AG04450 (cell line): Measurements from ENCODE around the gene PKP1. TPM values are rescaled to one million over a fixed set of nuclear protein-coding genes. Genes with fewer than 3 reads are reported as not detected.
A peak's percentile ranks its signal among the peaks of the same experiment; 100 is the strongest.
"Not testable (repeated sequence)": the region's sequence is repeated elsewhere in the genome, so short reads cannot be mapped to it uniquely, and the experiment has no call there.

Experiments used
- CTCF ChIA-PET: fragments of 300-600, 350-600 bp; formaldehyde crosslinking; extraction: SDS; loops from one replicate; lab custom pipeline; 2022; ENCODE audit warnings: antibody characterized with exemption, inconsistent platforms; lab: Charles Lee
- POLR2A ChIA-PET: fragments of 350-600 bp; formaldehyde crosslinking; extraction: SDS; loops from one replicate; lab custom pipeline; 2021; ENCODE audit warnings: antibody characterized with exemption, inconsistent platforms; lab: Yijun Ruan, JAX
- DNase-seq: peaks from one replicate; pipeline ENCODE4 v3.0.0-alpha.2; 2011; ENCODE audit warnings: low read depth, low spot score
- H3K27ac ChIP-seq: one replicate; pipeline ENCODE4 v1.5.1; 2012; ENCODE audit warnings: low read depth, low read length, control low read depth
- H3K27me3 ChIP-seq: one replicate; pipeline ENCODE4 v1.6.0; 2012; ENCODE audit warnings: low read length; ENCODE audit not compliant: control insufficient read depth, insufficient read depth
- H3K4me3 ChIP-seq: 2 replicates; pipeline ENCODE4 v1.5.1; 2011; ENCODE audit warnings: mild to moderate bottlenecking, low read depth, low read length, control low read depth
- H3K9me3 ChIP-seq: 2 replicates; pipeline ENCODE4 v1.5.1; 2012; ENCODE audit warnings: low read length; ENCODE audit not compliant: control insufficient read depth, insufficient read depth
- polyA minus RNA-seq: library from RNA; depleted of rRNA, polyadenylated mRNA; stranded (reverse); fragments of >200 nt; gene quantifications from 2 replicates; pipeline ENCODE4 v1.2.3, GENCODE V29; 2011; rRNA and poly(A)+ RNA removed
- polyA plus RNA-seq: library from polyadenylated mRNA; depleted of rRNA; stranded (reverse); fragments of >200 nt; gene quantifications from 2 replicates; pipeline ENCODE4 v1.2.3, GENCODE V29; 2011; rRNA removed
- TF ChIP-seq, protein P1 (sequence below): IDR thresholded peaks from 2 replicates; pipeline ENCODE4 v1.5.1; 2011; ENCODE audit warnings: low read depth, low read length, control low read depth, inconsistent platforms

Gene PKP1, protein sequence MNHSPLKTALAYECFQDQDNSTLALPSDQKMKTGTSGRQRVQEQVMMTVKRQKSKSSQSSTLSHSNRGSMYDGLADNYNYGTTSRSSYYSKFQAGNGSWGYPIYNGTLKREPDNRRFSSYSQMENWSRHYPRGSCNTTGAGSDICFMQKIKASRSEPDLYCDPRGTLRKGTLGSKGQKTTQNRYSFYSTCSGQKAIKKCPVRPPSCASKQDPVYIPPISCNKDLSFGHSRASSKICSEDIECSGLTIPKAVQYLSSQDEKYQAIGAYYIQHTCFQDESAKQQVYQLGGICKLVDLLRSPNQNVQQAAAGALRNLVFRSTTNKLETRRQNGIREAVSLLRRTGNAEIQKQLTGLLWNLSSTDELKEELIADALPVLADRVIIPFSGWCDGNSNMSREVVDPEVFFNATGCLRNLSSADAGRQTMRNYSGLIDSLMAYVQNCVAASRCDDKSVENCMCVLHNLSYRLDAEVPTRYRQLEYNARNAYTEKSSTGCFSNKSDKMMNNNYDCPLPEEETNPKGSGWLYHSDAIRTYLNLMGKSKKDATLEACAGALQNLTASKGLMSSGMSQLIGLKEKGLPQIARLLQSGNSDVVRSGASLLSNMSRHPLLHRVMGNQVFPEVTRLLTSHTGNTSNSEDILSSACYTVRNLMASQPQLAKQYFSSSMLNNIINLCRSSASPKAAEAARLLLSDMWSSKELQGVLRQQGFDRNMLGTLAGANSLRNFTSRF
- polyA plus RNA-seq = 0.04 TPM in 2 replicates
- polyA minus RNA-seq = not detected in 2 replicates

DNA sequence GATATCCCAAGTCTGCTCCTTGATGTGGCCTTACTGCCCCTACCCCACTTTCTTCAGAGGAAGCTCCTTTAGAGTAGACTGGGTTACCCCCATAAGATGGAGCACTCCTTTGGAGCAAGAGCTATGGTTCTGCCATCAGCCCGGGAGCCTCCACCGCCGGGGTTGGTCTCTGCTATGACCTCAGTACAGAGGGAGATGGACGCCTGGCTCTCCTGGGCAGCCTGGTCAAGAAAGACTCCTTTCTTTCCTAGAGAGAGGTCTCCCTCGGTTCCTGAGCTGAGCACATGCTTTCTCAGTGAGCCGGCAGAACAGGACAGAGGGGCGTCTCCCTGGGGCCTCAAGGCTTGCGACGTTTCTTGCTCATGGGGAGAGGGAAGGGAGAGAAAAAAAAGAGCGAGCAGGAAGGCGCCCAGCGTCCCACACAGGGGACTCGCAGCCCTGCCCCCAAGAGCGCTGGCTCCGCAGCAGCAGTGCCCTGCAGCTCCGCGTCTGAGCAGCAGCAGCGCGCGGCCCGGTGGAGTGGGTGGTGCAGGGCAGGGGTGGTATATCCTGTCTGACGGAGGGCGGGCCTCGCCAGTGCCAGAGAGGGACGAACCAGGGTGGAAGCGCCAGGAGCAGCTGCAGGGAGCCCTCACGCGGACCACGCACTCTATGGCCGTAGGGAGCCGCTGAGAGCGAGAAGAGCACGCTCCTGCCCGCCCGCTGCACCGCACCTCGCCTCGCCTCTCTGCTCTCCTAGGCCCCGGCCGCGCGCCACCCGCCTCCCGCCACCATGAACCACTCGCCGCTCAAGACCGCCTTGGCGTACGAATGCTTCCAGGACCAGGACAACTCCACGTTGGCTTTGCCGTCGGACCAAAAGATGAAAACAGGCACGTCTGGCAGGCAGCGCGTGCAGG is at the start of gene PKP1:
Gene PKP1 (plus strand): TSS at position 576 of the 899 bp plus-strand sequence. CDS start 197 bp downstream, at position 773.
- H3K27ac ChIP-seq = no peak within 1 kb of the TSS
- H3K4me3 ChIP-seq = peak within 1 kb of the TSS; percentile 37
- DNase-seq = no peak
- peaks cover 52% of the 10 kb centered on the region for H3K27me3 ChIP-seq
- ChIA-PET CTCF (interaction anchor here (0.5 to 2.6 kb wide), 3 partner anchors 29 to 100 kb away, joined by 3 to 13 read pairs (median 3); no protein-coding TSS in a partner anchor), POLR2A (no interaction called here)
- peaks cover 9% of the 10 kb centered on the region; the same call in 1 of the 2 replicates for H3K9me3 ChIP-seq
- TF ChIP-seq, protein P1, sequence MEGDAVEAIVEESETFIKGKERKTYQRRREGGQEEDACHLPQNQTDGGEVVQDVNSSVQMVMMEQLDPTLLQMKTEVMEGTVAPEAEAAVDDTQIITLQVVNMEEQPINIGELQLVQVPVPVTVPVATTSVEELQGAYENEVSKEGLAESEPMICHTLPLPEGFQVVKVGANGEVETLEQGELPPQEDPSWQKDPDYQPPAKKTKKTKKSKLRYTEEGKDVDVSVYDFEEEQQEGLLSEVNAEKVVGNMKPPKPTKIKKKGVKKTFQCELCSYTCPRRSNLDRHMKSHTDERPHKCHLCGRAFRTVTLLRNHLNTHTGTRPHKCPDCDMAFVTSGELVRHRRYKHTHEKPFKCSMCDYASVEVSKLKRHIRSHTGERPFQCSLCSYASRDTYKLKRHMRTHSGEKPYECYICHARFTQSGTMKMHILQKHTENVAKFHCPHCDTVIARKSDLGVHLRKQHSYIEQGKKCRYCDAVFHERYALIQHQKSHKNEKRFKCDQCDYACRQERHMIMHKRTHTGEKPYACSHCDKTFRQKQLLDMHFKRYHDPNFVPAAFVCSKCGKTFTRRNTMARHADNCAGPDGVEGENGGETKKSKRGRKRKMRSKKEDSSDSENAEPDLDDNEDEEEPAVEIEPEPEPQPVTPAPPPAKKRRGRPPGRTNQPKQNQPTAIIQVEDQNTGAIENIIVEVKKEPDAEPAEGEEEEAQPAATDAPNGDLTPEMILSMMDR = no peak

DNA sequence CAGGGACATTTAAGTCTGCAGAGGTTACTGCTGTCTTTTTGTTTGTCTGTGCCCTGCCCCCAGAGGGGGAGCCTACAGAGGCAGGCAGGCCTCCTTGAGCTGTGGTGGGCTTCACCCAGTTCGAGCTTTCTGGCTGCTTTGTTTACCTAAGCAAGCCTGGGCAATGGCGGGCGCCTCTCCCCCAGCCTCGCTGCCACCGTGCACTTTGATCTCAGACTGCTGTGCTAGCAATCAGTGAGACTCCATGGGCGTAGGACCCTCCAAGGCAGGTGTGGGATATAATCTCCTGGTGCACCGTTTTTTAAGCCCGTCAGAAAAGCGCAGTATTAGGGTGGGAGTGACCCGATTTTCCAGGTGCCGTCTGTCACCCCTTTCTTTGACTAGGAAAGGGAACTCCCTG is 43.7 kb upstream of the PKP1 start:
- H3K4me3 ChIP-seq, H3K9me3 ChIP-seq, H3K27me3 ChIP-seq, POLR2A ChIA-PET, DNase-seq, H3K27ac ChIP-seq: not testable (repeated sequence)
- CTCF ChIA-PET = interaction anchor here (0.5 kb wide), 1 partner anchor 126 kb away, joined by 3 read pairs; no protein-coding TSS in a partner anchor

DNA sequence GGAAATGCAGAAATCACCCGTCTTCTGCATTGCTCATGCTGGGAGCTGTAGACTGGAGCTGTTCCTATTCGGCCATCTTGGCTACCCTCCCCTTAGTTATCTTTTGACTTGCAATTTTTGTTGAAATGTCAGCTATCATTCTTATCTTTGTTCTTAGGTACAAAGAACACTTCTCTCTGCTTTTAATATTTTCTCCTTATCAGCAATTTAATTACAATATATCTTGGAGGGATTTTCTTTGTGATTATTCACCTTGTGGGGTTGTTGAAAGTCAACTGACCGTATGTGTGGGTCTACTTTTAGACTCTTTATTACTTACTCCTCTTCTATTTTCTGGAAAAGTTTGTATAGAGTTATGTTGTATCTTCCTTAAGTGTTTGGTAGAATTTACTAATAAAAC is 43.1 kb upstream of the PKP1 start:
- no peak overlapping the region for H3K27ac ChIP-seq
- TF ChIP-seq, protein P1 = no peak
- no peak for DNase-seq
- ChIA-PET CTCF (interaction anchor here (0.5 to 0.7 kb wide), 2 partner anchors 14 to 127 kb away, joined by 3 to 4 read pairs; no protein-coding TSS in a partner anchor), POLR2A (no interaction called here)
- H3K9me3 ChIP-seq = no peaks in the 10 kb centered on the region; the same call in 1 of the 2 replicates
- peaks cover 10% of the 10 kb centered on the region for H3K27me3 ChIP-seq
- H3K4me3 ChIP-seq = no peak overlapping the region

DNA sequence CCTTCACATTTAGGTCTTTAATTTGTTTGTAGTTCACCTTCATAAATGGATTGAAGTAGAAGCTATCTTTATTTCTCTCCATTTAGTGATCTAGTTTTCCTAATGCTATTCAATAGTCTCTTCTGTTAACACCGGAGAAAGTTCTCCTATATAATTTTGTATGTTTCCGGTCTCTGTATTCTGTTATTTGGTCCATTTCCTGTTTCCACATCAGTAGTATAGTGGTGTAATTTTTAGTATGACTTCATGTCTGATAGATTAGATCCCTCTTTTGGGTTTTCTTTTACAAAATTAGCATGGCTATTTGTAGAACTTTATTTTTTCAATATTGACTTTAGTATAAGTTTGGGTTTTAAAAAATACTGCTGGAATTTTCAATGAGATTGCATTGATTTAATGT is 41.6 kb upstream of the PKP1 start:
- Histone ChIP-seq H3K27ac (no peak overlapping the region), H3K4me3 (no peak overlapping the region), H3K27me3 (peaks cover 11% of the 10 kb centered on the region), H3K9me3 (no peaks in the 10 kb centered on the region; the same call in 1 of the 2 replicates)
- POLR2A ChIA-PET = no interaction called here
- CTCF ChIA-PET = interaction anchor here (1.0 to 1.1 kb wide), 2 partner anchors 12 to 105 kb away, joined by 3 to 4 read pairs; no protein-coding TSS in a partner anchor
- no peak for DNase-seq
- TF ChIP-seq, protein P1 = no peak

DNA sequence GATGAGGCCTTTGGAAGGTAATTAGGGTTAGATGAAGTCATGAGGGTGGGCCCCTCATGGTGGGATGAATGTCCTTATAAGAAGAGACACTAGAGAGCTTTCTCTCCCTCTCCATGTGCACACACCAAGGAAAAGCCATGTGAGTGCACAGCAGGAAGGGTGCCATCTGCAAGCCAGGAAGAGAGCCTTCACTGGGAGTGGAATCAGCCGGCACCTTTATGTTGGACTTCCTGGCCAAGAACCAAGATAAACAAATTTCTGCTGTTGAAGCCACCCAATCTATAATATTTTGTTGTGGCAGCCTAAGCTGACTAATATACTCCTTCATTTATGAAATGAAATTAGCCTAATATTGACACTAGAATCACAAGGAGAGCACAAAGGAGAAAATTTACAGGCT is 38.2 kb upstream of the PKP1 start:
- CTCF ChIA-PET = interaction anchor here (0.8 to 1.6 kb wide), 2 partner anchors 22 to 273 kb away, joined by 3 to 5 read pairs; no protein-coding TSS in a partner anchor
- POLR2A ChIA-PET = no interaction called here
- TF ChIP-seq, protein P1 = no peak
- Histone ChIP-seq H3K27me3 (peaks cover 11% of the 10 kb centered on the region), H3K9me3 (no peaks in the 10 kb centered on the region), H3K4me3 (no peak overlapping the region), H3K27ac (no peak overlapping the region)
- DNase-seq = no peak
